Mucosa of stomach (tissue), 1 donor: Measurements from ENCODE around the gene HMG20B.
"Not testable (repeated sequence)": the region's sequence is repeated elsewhere in the genome, so short reads cannot be mapped to it uniquely, and the experiment has no call there.

ENCODE experiments used
- H3K27me3 ChIP-seq: one replicate; pipeline ENCODE4 v1.7.0; 2013; ENCODE audit warnings: mild to moderate bottlenecking, low read length; ENCODE audit not compliant: control insufficient read depth, insufficient read depth
- H3K36me3 ChIP-seq: one replicate; pipeline ENCODE4 v1.7.0; 2013; ENCODE audit warnings: low read length; ENCODE audit not compliant: control insufficient read depth, insufficient read depth
- H3K4me1 ChIP-seq: one replicate; pipeline ENCODE4 v1.7.0; 2013; ENCODE audit warnings: mild to moderate bottlenecking, low read length; ENCODE audit not compliant: control insufficient read depth, insufficient read depth
- H3K4me3 ChIP-seq: one replicate; pipeline ENCODE4 v1.7.0; 2013; ENCODE audit warnings: low read length
- H3K9ac ChIP-seq: one replicate; pipeline ENCODE4 v1.7.0; 2013; ENCODE audit warnings: mild to moderate bottlenecking, low read length, moderate library complexity
- H3K9me3 ChIP-seq: one replicate; pipeline ENCODE4 v1.7.0; 2013; ENCODE audit warnings: mild to moderate bottlenecking, low read length, moderate library complexity; ENCODE audit not compliant: control insufficient read depth
- donor health status: Pancreatic carcinoma.

Gene HMG20B

DNA sequence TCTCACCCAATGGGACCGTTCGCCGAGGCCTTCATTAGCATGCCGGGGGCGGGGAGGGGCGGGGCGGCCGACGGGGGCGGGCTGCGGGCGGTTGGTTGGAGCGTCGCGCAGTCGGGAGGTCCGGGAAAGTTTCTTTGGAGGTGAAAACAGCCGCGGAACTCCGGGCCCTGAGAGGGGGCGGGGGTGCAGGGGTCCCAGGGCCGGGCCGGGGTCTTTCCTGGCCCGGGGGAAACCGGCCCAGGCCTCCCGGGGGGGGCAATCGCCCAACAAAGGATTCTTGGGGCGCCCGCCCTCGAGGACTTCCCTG, at the start of gene HMG20B:
Gene HMG20B, plus strand, starts transcription at position 90 of the 307 bp plus-strand sequence. CDS start 366 bp downstream, outside the sequence.
- Histone ChIP-seq H3K9me3 (no peaks in the 10 kb centered on the region), H3K27me3 (no peaks in the 10 kb centered on the region), H3K36me3 (no peaks in the 10 kb centered on the region), H3K9ac (peak within 1 kb of the TSS; percentile 69), H3K4me1 (peaks cover 15% of the 10 kb centered on the region), H3K4me3 (peak within 1 kb of the TSS; percentile 66)

DNA sequence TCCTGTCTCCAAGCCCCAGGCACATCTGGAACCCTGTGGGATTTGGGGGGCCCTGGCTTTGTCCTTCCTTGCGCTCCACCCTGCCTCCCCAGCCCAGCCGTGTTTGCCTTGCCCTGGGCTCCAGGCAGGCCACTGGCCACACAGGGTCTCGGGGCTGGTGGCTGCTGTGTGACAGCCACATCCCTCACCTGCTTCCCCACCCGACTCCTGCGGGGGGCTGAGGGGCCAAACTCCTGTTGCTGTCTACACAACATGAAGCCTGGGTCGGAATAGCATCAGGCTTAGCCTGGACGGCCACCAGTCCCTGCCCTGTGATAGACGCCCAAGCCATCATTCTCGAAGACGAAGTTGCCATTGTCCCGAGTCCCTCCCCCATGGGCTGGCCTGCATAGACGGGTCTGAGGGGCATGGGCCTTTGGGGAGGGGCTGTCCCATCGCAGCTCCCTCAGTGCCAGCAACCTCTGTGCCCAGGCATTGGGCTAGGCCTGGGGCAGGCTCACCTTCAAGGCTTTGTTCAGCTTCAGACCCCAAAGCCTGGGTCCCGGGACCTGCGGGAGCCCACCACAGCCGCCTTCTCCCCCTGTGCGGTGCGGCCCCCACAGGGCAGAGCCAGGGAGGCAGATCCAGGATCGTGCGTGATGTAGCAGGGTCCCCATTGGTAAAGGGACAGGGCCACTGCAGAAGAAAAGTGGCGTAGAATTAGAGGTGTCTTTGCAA, 49.2 kb upstream of the HMG20B start:
- Histone ChIP-seq H3K4me1 (peaks cover 9% of the 10 kb centered on the region), H3K4me3 (no peak overlapping the region), H3K36me3 (peaks cover 10% of the 10 kb centered on the region), H3K9me3 (no peaks in the 10 kb centered on the region), H3K27me3 (no peaks in the 10 kb centered on the region), H3K9ac (no peak overlapping the region)

- no peaks in the 10 kb centered on the region for H3K9me3 ChIP-seq
- H3K36me3 ChIP-seq, result peaks cover 10% of the 10 kb centered on the region
- H3K27me3 ChIP-seq, result no peaks in the 10 kb centered on the region
- no peak overlapping the region for H3K9ac ChIP-seq
- H3K4me1 ChIP-seq, result peaks cover 9% of the 10 kb centered on the region
- no peak overlapping the region for H3K4me3 ChIP-seq
Observed at GRCh38 chr19:3524078-3524842, 48.5 kb upstream of the HMG20B start.

DNA sequence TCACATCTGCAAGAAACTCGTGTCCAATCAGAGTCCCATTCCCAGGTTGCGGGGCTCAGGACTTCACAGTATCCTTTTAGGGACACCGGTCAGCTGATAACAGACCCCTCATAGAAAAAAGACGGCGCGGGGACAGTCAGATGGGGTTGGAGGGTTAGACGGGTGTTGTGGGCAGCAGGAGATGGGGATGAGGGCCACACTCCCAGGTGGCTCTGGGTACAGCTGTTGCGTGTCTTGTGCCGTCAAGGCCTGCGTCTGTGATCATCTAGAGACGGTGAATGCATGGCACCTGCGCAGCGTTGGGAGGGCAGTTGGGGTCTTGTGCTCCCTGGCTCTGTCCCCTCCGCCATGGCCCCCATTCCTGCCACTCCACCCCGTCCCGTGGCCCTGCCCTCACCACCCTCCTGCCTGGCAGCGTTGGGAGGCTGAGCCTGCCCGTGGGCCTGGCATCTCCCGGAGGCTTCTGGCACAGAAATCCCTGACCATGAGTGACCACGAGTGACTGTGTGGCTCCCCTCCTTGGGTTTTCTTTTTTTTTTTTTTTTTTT, 47.8 kb upstream of the HMG20B start:
- H3K4me1 ChIP-seq, result peaks cover 9% of the 10 kb centered on the region
- no peaks in the 10 kb centered on the region for H3K27me3 ChIP-seq
- H3K9ac ChIP-seq, result no peak overlapping the region
- H3K36me3 ChIP-seq, result peaks cover 10% of the 10 kb centered on the region
- no peaks in the 10 kb centered on the region for H3K9me3 ChIP-seq
- no peak overlapping the region for H3K4me3 ChIP-seq

DNA sequence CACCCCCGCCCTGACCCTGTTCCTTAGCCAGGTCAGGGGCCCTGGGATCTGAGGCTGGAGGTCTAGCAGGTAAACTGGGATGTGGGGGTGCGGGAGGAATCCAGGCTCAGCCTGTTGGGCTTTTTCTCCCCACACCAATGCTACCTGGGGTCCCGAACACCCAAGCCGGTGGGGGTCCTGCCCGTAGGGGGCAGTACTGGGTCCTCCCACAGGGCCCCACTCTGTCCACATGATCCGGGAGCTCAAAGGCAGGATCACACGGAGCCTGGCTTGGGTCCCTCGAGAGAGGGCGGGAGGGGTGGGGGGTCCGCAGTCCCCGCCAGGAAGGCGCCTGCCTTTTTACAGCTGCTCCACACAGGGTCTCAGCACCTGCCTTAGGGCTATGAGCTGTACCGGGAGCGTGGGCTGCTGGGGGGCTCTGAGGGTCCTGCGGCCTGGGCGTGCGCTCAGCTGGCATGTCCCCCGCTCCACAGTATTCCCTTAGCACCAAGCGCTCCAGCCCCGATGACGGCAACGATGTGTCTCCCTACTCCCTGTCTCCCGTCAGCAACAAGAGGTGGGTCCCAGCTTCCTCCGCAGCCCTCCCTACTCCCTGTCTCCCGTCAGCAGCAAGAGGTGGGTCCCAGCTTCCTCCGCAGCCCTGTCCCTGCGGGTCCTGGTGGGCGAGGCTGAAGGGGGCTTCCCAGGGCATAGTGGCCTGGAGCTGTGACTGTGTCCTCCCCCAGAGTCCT, 46.1 kb upstream of the HMG20B start:
- peaks cover 10% of the 10 kb centered on the region for H3K36me3 ChIP-seq
- H3K4me1 ChIP-seq, result no peaks in the 10 kb centered on the region
- no peaks in the 10 kb centered on the region for H3K9me3 ChIP-seq
- no peak overlapping the region for H3K9ac ChIP-seq
- no peak overlapping the region for H3K4me3 ChIP-seq
- H3K27me3 ChIP-seq, result no peaks in the 10 kb centered on the region

GRCh38 chr19:3527238-3527910, 45.4 kb upstream of the HMG20B start:
- no peaks in the 10 kb centered on the region for H3K4me1 ChIP-seq
- H3K9me3 ChIP-seq, result no peaks in the 10 kb centered on the region
- H3K27me3 ChIP-seq, result no peaks in the 10 kb centered on the region
- no peak overlapping the region for H3K4me3 ChIP-seq
- H3K36me3 ChIP-seq, result peaks cover 10% of the 10 kb centered on the region
- H3K9ac ChIP-seq, result no peak overlapping the region

GRCh38 chr19:3528080-3528479, 44.7 kb upstream of the HMG20B start:
- H3K4me1 ChIP-seq, result no peaks in the 10 kb centered on the region
- H3K9ac ChIP-seq, result no peak overlapping the region
- peaks cover 10% of the 10 kb centered on the region for H3K36me3 ChIP-seq
- H3K9me3 ChIP-seq, result no peaks in the 10 kb centered on the region
- H3K4me3 ChIP-seq, result no peak overlapping the region
- no peaks in the 10 kb centered on the region for H3K27me3 ChIP-seq

DNA sequence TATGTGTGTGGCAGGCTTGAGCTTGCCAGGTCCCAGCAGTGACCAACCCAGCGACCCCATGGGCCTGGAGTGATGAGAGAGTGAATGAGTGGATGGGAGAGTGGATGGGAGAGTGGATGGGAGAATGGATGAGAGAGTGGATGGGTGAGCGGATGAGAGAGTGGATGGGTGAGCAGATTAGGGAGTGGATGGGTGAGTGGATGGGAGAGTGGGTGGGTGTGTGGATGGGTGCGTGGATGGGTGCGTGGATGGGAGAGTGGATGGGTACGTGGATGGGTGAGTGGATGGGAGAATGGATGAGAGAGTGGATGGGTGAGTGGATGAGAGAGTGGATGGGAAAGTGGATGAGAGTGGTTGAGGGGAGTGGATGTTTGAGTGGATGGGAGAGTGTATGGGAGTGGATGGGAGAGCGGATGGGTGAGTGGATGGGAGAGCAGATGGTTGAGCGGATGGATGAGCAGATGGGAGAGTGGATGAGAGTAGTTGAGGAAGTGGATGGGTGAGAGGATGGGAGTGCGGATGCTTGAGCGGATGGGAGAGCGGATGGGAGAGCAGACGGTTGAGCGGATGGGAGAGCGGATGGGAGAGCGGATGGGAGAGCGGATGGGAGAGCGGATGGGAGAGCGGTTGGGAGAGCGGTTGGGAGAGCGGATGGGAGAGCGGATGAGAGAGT, 44.1 kb upstream of the HMG20B start:
- no peak overlapping the region for H3K9ac ChIP-seq
- H3K36me3 ChIP-seq, result peaks cover 10% of the 10 kb centered on the region
- no peaks in the 10 kb centered on the region for H3K27me3 ChIP-seq
- H3K9me3 ChIP-seq, result no peaks in the 10 kb centered on the region
- no peak overlapping the region for H3K4me3 ChIP-seq
- H3K4me1 ChIP-seq, result no peaks in the 10 kb centered on the region

DNA sequence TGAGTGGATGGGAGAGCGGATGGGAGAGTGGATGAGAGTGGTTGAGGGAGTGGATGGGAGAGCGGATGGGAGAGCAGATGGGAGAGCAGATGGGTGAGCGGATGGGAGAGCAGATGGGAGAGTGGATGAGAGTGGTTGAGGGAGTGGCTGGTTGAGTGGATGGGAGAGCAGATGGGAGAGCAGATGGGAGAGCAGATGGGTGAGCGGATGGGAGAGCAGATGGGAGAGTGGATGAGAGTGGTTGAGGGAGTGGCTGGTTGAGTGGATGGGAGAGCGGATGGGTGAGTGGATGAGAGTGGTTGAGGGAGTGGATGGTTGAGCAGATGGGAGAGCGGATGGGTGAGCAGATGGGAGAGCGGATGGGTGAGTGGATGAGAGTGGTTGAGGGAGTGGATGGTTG, 43.4 kb upstream of the HMG20B start:
- H3K27me3 ChIP-seq, H3K4me3 ChIP-seq, H3K9me3 ChIP-seq, H3K36me3 ChIP-seq, H3K4me1 ChIP-seq, H3K9ac ChIP-seq: not testable (repeated sequence)

GRCh38 chr19:3530389-3530788, 42.4 kb upstream of the HMG20B start:
- Histone ChIP-seq H3K9me3 (no peaks in the 10 kb centered on the region), H3K4me1 (no peaks in the 10 kb centered on the region), H3K9ac (no peak overlapping the region), H3K27me3 (no peaks in the 10 kb centered on the region), H3K36me3 (peaks cover 14% of the 10 kb centered on the region), H3K4me3 (no peak overlapping the region)

DNA sequence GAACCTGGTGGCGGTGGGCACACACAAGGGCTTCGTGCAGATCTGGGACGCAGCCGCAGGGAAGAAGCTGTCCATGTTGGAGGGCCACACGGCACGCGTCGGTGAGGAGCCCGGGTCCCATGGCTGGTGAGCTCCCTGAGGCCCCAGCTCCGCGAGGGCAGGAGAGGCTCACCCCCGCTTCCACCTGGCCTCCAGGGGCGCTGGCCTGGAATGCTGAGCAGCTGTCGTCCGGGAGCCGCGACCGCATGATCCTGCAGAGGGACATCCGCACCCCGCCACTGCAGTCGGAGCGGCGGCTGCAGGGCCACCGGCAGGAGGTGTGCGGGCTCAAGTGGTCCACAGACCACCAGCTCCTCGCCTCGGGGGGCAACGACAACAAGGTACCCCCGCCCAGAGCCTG, 41.0 kb upstream of the HMG20B start:
- Histone ChIP-seq H3K27me3 (no peaks in the 10 kb centered on the region), H3K4me1 (no peaks in the 10 kb centered on the region), H3K36me3 (peaks cover 16% of the 10 kb centered on the region)

More for the DNA sequence above, 41.0 kb upstream of the HMG20B start:
- Histone ChIP-seq H3K4me3 (no peak overlapping the region), H3K9ac (no peak overlapping the region), H3K9me3 (no peaks in the 10 kb centered on the region)
